Large intestine (tissue), 12 donors: ENCODE results near the gene R3HDM2. TPM values are rescaled to one million over a fixed set of nuclear protein-coding genes. Genes with fewer than 3 reads are reported as not detected.

Source experiments
- DNase-seq, 2 donors: peaks; one replicate each; pipeline versions ENCODE4 v3.0.0 to v3.0.0-alpha.2; 2013
- H3K27ac ChIP-seq: one replicate; pipeline ENCODE4 v1.5.1; 2013; ENCODE audit warnings: low read length
- H3K27me3 ChIP-seq: 2 replicates; pipeline ENCODE4 v1.6.1; 2013; ENCODE audit warnings: low read length; ENCODE audit not compliant: control insufficient read depth, insufficient read depth
- H3K36me3 ChIP-seq: 2 replicates; pipeline ENCODE4 v1.6.1; 2013; ENCODE audit warnings: low read length; ENCODE audit not compliant: control insufficient read depth, insufficient read depth
- H3K4me1 ChIP-seq: one replicate; pipeline ENCODE4 v1.6.1; 2013; ENCODE audit warnings: low read length; ENCODE audit not compliant: control insufficient read depth, insufficient read depth
- H3K4me3 ChIP-seq: one replicate; pipeline ENCODE4 v1.5.1; 2013; ENCODE audit warnings: low read length
- H3K9me3 ChIP-seq: one replicate; pipeline ENCODE4 v1.6.1; 2013; ENCODE audit warnings: mild to moderate bottlenecking, low read depth, low read length, moderate library complexity; ENCODE audit not compliant: control insufficient read depth
- WGBS: methylation state at CpG from one replicate; pipeline ENCODE4 v1.1.5; 2013; ENCODE audit warnings: low lambda C conversion rate; ENCODE audit not compliant: insufficient coverage; 5-methylcytosine and 5-hydroxymethylcytosine counted together
- long read RNA-seq, 11 donors: transcript quantifications; one replicate each; lab custom pipeline, GENCODE V29; 2026
- polyA plus RNA-seq: library from polyadenylated mRNA; unstranded; fragments of 120-200 nt; gene quantifications from one replicate; pipeline ENCODE4 v1.2.1, GENCODE V29; 2013

The R3HDM2 gene
- 64.2 TPM for polyA plus RNA-seq
- long read RNA-seq, donor 1: 0 reads
- long read RNA-seq, donor 2: 0 reads
- long read RNA-seq, donor 3: 0 reads
- long read RNA-seq, donor 4: 0 reads
- long read RNA-seq, donor 5, full-length matches to known transcripts: 1 of 1 reads
- long read RNA-seq, donor 5, partial matches to known transcripts: 0 of 1 reads
- long read RNA-seq, donor 5, other reads (novel, unspliced or antisense): 0 of 1 reads
- long read RNA-seq, donor 6: 0 reads
- long read RNA-seq, donor 7: 0 reads
- long read RNA-seq, donor 8, partial matches to known transcripts: 0 of 5 reads
- long read RNA-seq, donor 8, other reads (novel, unspliced or antisense): 5 of 5 reads
- long read RNA-seq, donor 9: 0 reads
- long read RNA-seq, donor 10, partial matches to known transcripts: 0 of 5 reads
- long read RNA-seq, donor 10, other reads (novel, unspliced or antisense): 5 of 5 reads
- long read RNA-seq, donor 11: 0 reads

DNA sequence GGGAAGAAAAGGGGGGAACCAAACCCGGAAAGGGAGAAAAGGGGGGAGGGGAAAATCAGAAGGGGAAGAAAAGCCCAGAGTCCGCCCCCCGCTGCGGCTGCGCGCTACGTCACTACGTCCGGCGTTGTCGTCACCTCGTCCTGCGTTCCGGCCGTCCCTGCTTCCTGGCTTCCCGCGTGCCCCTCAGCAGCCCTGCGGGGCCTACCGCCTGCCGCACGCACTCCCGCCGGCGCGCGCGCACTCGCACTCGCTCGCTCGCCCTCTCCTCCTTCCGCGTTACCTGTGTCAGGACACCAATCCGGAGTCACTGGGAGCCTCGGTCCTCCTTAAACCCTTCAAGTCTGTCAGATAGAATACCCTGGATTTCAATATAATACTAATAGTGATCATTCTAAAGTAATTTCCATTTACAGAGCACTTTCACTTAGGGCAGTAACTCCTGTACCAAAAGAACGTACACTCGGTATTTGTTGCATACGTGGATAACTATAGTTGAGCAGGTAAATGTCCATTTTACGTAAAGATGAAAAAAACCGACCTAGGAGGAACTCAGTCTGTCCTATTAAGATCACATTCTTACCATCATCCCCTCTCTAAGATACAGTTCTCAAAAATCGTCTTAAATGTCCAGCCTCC is at the start of gene R3HDM2:
Gene R3HDM2 (minus strand): TSS at position 113 of the 636 bp plus-strand sequence. CDS start 120,615 bp downstream, outside the sequence.
- Histone ChIP-seq H3K4me3 (peak within 1 kb of the TSS; percentile 69), H3K27me3 (no peaks in the 10 kb centered on the region), H3K4me1 (peaks cover 18% of the 10 kb centered on the region), H3K9me3 (no peaks in the 10 kb centered on the region), H3K27ac (peak within 1 kb of the TSS; percentile 100), H3K36me3 (no peaks in the 10 kb centered on the region)
- WGBS: no CpG with 5 or more reads among the region's 41 CpGs
- DNase-seq: peak; percentile 97 to 98

DNA sequence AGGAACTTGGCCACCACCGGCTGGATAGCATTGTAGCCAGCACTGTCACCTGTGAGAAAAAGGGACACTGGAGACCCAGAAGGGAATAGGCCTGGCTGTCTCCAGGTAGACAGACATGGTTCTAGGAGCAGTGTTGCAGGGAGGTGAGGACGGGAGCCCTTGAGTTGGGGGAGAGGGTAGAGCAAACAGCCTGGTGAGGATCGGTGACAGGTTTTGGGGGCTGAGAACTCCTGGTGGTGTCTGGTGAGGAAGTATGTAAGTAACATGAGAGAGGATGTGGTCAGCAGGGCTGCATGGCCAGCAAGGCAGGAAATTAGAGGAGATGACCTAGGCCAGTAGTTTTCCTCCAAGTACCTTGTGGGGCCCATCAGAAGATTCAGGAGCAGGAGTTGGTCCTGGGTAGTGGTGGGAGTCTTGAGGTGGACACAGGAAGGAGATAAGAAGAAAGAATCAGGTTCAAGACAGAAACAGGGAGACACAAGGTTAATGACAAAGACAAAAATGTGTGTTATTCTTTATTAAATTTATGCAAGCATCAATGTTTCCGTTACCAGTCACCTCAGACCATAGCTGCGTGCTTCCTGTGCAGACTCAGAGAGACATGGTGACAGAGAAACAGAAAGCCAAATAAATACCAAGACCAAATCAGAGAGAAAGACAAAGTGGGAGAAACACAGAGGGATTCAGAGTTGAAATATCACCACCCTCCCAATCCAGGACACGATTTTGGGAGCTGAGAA is 48.7 kb upstream of the R3HDM2 start, which contains the start of gene ARHGAP9:
Gene ARHGAP9 (minus strand): TSS at position 491 of the 740 bp plus-strand sequence. CDS start 460 bp downstream, at position 31.
- Histone ChIP-seq H3K27ac (no peak within 1 kb of the TSS), H3K4me1 (peaks cover 10% of the 10 kb centered on the region), H3K4me3 (peak within 1 kb of the TSS; percentile 3), H3K36me3 (no peaks in the 10 kb centered on the region), H3K27me3 (peaks cover 58% of the 10 kb centered on the region), H3K9me3 (no peaks in the 10 kb centered on the region)
- 94% methylated on average over 2 of the region's 6 CpGs for WGBS
- DNase-seq: no peak

DNA sequence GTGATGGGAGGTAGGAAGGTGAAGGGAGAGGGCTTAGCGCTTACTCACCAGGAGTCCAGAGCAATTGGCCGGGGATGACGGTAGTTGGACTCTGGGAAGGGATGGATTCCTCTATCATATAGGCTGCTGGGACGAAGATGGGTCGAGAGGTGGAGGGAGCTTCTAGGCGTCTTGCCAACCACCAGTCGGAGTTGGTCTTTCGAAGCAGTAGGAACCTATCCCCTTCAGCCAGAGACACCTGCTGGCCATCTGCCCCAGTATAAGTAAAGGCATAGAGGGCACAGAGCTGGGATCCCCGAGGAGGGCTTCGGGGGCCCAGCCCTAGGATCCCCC is 48.2 kb upstream of the R3HDM2 start:
- Histone ChIP-seq H3K36me3 (no peaks in the 10 kb centered on the region), H3K27ac (no peak overlapping the region), H3K27me3 (peaks cover 63% of the 10 kb centered on the region), H3K9me3 (no peaks in the 10 kb centered on the region), H3K4me3 (no peak overlapping the region), H3K4me1 (peaks cover 10% of the 10 kb centered on the region)
- no peak for DNase-seq
- WGBS: no CpG with 5 or more reads among the region's 10 CpGs

DNA sequence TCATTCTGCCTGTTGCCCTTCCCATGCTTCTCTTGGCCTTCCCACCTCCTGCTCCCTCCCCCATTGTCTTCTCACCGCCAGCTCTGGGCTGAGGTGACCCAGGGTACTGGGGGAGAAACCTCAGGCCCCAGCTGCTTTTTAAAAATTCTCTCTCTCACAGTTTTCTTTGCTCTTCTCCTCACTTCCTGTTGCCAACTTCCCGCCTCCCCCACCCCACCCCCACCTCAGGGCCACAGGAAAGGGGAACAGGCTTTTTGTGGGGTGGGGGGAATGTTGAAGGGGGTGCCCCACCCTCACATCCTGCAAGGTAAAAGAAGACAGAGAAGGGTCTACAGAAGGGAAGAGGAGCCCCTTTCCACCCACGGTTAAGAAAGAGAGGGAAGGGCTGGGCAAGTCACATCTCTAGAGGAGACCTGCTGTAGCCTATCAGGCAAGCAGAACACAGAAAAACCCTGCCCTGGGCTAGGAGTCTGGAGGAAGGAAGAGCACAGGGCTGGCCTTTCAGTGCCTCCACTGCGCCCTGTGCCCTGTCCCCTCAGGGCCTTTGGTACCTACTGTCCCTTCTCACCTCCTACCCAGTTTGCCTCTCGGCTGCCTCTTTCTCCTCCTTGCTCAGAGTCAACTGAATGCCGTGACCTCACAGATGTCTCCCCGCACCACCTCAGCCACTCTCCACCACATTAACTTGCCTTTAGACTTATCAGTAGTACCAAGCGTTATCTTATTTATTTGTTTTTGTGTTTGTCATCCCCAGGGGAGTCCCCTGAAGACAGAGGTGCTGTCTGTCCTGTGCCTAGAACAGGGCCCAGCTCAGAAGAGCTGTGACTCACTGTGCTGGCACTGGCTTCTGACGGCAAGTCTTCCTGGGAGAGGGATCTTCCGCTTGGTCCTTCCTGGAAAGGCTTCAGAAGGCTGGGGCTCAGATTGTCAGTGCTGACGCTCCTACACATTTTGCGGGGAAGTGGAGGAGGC is 47.2 kb upstream of the R3HDM2 start:
- Histone ChIP-seq H3K9me3 (no peaks in the 10 kb centered on the region), H3K4me1 (peaks cover 10% of the 10 kb centered on the region), H3K36me3 (no peaks in the 10 kb centered on the region), H3K4me3 (peak overlapping the region; percentile 3), H3K27me3 (peaks cover 68% of the 10 kb centered on the region), H3K27ac (no peak overlapping the region)
- DNase-seq: peak in 1 of 2 donors; percentile 6
- no CpG with 5 or more reads among the region's 12 CpGs for WGBS

DNA sequence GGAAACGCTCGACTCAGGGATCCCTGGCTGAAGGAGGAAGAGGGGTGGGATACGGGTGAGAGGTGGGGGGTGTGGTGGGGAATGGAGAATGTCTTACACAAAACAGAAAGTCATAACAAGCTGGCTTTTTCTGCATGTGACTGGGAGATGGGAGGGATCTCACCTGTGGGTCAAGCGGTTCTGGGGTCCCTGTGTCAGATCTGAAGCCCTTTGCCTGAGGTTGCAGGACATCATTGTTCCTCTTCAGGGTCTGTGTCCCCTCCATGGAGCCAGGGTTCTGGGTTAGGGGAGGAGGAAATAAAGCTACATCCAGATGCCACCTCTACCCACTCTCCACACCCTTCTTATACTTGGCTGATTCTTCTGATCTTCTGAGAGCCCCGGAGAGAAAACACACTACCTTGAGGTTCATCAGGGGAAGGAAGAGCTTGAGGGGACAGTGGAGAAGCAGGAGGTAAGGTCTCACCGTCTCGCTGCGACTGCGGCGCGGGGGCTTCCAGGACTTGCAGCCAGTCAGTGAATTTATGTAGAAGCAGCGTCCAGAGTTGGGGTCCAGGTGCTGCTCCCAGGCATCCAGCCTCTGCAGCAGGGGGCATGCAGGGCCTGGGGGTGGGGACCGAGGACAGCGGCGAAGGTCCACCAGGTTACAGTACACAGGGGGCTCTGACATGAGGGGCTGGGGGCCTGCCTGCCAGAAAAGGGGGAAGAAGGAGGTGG is 46.3 kb upstream of the R3HDM2 start:
- Histone ChIP-seq H3K36me3 (no peaks in the 10 kb centered on the region), H3K27ac (no peak overlapping the region), H3K27me3 (peaks cover 68% of the 10 kb centered on the region), H3K4me1 (peaks cover 10% of the 10 kb centered on the region), H3K9me3 (no peaks in the 10 kb centered on the region), H3K4me3 (peak overlapping the region; percentile 3)
- DNase-seq: no peak
- no CpG with 5 or more reads among the region's 15 CpGs for WGBS

DNA sequence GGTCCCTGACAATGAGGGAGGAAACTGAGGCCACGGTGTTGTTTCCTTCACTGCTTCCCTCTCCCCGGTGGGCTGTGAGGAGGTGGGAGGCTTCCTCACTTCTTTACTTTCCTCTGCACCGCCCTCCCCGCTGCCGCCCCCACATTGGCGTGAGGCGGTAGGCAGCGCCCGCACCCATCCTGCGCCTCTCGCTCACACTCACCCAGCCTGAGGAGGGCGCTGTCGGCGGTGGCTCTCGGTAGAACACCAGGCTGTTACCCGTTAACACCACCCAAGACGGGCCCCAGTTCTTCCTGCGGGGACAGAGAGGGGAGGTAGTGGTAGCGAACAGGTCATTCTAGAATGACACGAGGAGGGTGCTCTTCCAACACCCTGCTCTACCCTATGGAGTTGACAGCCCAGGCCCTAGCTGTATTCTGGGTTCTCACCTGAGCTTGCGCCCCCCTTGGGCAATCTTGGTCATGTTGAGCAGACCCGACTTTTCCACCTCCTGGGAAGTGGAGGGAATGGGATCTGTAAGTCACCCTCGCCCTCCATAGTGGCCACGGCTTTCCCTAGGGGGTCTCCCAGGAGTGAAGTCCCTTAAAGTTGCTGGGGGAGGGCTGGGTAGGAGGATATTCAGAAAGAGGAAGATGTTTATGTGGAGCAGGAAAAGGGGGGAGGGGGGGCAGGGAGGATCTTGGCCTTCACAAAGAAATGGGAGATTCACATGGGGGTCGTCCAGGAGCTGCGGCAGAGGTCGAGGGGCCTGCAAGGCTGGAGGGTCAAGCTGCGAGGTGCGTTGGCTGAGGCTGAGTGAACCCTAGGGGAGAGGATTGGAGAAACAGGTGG is 45.5 kb upstream of the R3HDM2 start:
- no peaks in the 10 kb centered on the region for H3K36me3 ChIP-seq
- peaks cover 64% of the 10 kb centered on the region for H3K27me3 ChIP-seq
- DNase-seq: peak in 1 of 2 donors; percentile 53
- H3K9me3 ChIP-seq: no peaks in the 10 kb centered on the region
- H3K27ac ChIP-seq: no peak overlapping the region
- WGBS: no CpG with 5 or more reads among the region's 29 CpGs
- peak overlapping the region; percentile 34 for H3K4me3 ChIP-seq
- H3K4me1 ChIP-seq: peaks cover 16% of the 10 kb centered on the region

DNA sequence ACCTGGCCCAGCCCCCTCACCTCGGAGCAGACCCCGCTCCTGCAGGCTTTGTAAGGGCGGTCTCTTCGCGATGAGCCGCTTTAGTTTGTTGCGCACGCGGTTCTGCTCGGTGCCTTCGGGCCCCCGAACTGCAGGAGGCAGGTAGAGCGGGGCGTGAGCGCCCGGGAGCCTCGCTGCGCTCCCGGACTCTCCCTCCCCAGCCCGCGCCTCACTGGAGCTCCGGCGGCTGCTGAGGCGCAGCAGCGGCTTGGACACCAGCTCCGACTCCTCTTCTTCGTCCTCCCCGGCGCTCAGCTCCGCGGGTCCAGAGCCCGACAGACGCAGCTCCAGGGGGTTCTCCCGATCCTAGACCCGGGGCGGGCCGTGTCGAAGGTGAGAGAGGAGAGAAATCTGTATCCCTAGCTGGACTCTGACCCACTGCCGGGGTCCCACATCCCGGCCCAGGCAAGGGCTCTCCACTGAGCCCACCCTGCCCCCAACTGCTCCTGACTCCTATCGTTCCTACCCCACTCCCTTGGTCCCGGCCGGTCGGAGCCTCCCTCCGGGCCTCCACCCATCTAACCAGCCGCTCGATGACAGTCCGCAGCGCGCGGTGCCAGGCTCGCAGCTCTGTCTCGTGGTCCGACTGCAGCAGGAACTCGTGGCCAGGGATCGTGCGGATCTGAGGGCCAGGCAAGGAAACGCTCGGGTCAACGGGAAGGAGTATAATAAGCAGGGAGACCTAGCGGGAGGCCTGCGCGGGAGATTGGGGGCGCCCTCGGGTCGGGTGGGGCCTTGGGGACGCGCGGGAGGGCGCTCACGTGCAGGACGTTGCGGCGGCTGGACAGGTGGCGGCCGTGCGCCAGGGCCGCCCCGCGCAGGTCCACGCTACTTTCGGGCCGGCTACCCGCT is 44.7 kb upstream of the R3HDM2 start:
- no CpG with 5 or more reads among the region's 84 CpGs for WGBS
- Histone ChIP-seq H3K4me1 (peaks cover 24% of the 10 kb centered on the region), H3K27me3 (peaks cover 63% of the 10 kb centered on the region), H3K9me3 (no peaks in the 10 kb centered on the region), H3K4me3 (peak overlapping the region; percentile 34), H3K36me3 (no peaks in the 10 kb centered on the region), H3K27ac (no peak overlapping the region)
- DNase-seq: peak in 1 of 2 donors; percentile 78

DNA sequence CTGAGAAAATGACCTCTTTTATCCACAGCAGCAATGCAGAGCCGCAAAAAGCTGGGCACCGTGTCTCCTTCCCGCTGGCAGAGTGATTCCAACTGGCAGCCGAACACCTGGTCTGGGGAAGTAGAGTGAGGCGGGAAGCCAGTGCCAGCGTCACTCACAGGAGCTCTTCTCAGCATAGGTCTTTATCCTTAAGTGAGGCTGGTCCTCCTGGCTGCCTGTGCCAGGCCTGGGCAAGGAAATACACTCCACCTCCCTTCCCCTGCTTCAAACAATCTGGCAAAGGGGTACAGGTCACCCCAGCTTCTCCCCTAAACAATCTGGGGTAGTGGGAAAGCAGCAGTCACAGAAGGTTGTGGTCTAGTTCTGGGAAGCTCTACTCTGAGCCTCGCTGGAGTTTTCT is 44.0 kb upstream of the R3HDM2 start:
- Histone ChIP-seq H3K27me3 (peaks cover 63% of the 10 kb centered on the region), H3K4me3 (no peak overlapping the region), H3K27ac (no peak overlapping the region), H3K9me3 (no peaks in the 10 kb centered on the region), H3K4me1 (peaks cover 30% of the 10 kb centered on the region), H3K36me3 (no peaks in the 10 kb centered on the region)
- DNase-seq: no peak
- WGBS: no CpG with 5 or more reads among the region's 7 CpGs
